ES-I3 (cell line): Measurements from ENCODE around the gene C1D.

ENCODE experiments used
- H3K36me3 ChIP-seq: 2 replicates; pipeline ENCODE4 v1.6.1; 2013; ENCODE audit warnings: mild to moderate bottlenecking, low read length, control low read depth, moderate library complexity; ENCODE audit not compliant: insufficient read depth
- H3K4me1 ChIP-seq: 2 replicates; pipeline ENCODE4 v1.6.1; 2013; ENCODE audit warnings: mild to moderate bottlenecking, control low read depth, low read length; ENCODE audit not compliant: insufficient read depth
- H3K9ac ChIP-seq: 2 replicates; pipeline ENCODE4 v1.6.1; 2013; ENCODE audit warnings: low read depth, mild to moderate bottlenecking, low read length, moderate library complexity
- H3K9me3 ChIP-seq: 2 replicates; pipeline ENCODE4 v1.6.1; 2013; ENCODE audit warnings: mild to moderate bottlenecking, low read length, moderate library complexity; ENCODE audit not compliant: control insufficient read depth, insufficient read depth

The C1D gene

DNA sequence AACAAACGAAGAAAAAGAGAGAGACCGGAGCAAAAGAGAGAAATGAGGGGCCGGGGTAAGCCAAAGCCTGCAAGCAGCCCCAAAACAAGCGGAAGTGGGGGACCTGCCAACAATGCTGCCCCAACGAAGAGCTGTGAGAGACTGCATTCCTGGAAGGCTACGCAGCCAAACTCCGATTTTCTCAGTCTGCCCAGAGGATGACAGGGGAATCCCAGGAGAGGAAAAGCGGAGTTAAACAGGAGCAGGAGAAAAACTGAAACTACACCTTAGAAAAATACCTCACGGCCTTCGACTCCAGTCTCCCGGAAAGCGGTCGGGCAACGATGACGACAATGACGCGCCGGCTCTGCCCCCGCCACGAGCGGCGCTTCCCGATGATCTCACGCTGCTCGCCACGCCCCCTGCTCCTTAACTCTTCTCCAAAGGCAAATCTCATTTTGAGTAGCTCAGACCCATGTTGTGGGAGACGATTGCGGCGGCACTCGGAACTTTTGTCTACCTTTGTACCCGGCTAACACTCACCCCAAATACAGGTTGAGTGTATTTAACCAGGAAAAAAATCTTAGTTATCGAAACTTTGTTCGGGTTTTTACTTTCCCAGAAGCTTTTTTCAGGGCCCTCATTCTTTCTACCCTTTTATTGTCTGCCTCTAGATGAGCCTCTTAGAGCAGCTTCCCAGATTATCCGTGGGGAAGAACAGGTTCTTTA, at the start of gene C1D:
TSS of gene C1D (minus strand) at position 325 of the 708 bp plus-strand sequence. CDS start 15,694 bp downstream, outside the sequence.
- Histone ChIP-seq H3K9me3 (no peaks in the 10 kb centered on the region), H3K4me1 (peaks cover 5% of the 10 kb centered on the region; the same call in 1 of the 2 replicates), H3K9ac (peak within 1 kb of the TSS; percentile 95), H3K36me3 (no peaks in the 10 kb centered on the region)

DNA sequence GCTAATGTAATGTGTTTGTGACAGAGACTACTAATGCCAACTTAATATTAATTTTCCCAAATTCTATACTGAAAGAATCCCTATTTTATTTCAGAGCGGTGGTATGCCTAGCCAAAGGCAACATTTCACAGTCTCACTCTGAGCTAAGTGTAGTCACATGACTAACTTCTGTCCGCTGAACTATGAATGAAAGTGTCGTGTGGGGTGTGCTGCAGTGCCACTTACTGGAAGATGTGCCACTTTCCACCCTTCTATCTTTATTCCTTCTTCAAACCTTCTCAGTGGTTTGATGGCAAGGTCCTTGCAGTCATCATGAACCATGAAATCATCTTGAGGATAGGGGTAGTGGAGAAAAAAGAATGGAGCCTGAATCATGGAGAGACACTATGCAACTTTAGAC, 47.3 kb upstream of the C1D start:
- Histone ChIP-seq H3K4me1 (no peaks in the 10 kb centered on the region), H3K9ac (no peak overlapping the region), H3K36me3 (no peaks in the 10 kb centered on the region), H3K9me3 (no peaks in the 10 kb centered on the region; the same call in 1 of the 2 replicates)

- H3K9ac ChIP-seq: no peak overlapping the region
- H3K36me3 ChIP-seq: no peaks in the 10 kb centered on the region
- no peaks in the 10 kb centered on the region; the same call in 1 of the 2 replicates for H3K9me3 ChIP-seq
- no peaks in the 10 kb centered on the region for H3K4me1 ChIP-seq
These were observed 45.3 kb upstream of the C1D start for GRCh38 chr2:68108120-68108519.

- no peaks in the 10 kb centered on the region; the same call in 1 of the 2 replicates for H3K9me3 ChIP-seq
- H3K4me1 ChIP-seq: no peaks in the 10 kb centered on the region
- H3K9ac ChIP-seq: no peak overlapping the region
- no peaks in the 10 kb centered on the region for H3K36me3 ChIP-seq
These were observed 44.7 kb upstream of the C1D start for GRCh38 chr2:68107475-68107874.

- Histone ChIP-seq H3K4me1 (no peaks in the 10 kb centered on the region), H3K36me3 (no peaks in the 10 kb centered on the region), H3K9ac (no peak overlapping the region), H3K9me3 (no peaks in the 10 kb centered on the region; the same call in 1 of the 2 replicates)
These were observed 41.5 kb upstream of the C1D start for GRCh38 chr2:68104111-68104835.

GRCh38 chr2:68103709-68104055, 40.9 kb upstream of the C1D start:
- no peaks in the 10 kb centered on the region; the same call in 1 of the 2 replicates for H3K9me3 ChIP-seq

DNA sequence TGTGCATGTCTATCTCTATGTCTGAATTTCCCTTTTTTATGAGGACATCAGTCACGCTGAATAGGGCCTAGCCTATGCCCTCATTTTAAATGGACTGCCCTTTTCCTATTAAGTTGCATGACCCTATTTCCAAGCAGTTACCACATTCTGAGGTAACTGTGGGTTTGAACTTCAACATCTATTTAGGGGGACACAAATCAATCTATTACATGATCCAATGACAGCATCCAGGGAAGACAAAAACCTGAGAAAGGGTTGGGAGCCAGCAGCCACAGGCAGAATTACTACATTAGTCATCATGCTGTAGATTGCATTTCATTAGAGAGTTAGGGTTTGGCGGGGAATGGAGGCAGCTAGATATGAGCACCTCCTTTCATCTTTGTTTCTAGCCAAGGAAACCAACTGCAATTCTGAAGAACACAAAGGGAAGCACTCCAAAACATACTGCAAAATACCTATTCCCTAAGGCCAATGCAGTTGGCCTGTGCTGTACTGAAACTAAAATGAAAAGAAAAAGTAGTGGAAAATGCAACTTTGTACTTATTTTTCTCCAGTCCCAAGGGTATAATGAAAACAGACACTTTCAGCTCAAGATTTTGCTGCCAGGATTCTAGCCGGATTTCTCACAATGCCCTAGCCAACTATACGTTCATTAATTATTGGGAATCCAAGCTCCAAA, 40.4 kb upstream of the C1D start:
- Histone ChIP-seq H3K36me3 (no peaks in the 10 kb centered on the region), H3K9me3 (no peaks in the 10 kb centered on the region; the same call in 1 of the 2 replicates), H3K9ac (no peak overlapping the region), H3K4me1 (no peaks in the 10 kb centered on the region)

More at GRCh38 chr2:68103709-68104055, 40.9 kb upstream of the C1D start:
- no peak overlapping the region for H3K9ac ChIP-seq
- no peaks in the 10 kb centered on the region for H3K36me3 ChIP-seq
- H3K4me1 ChIP-seq: no peaks in the 10 kb centered on the region

GRCh38 chr2:68100189-68100588, 37.4 kb upstream of the C1D start:
- no peaks in the 10 kb centered on the region for H3K9me3 ChIP-seq
- H3K9ac ChIP-seq: no peak overlapping the region
- H3K4me1 ChIP-seq: no peaks in the 10 kb centered on the region
- no peaks in the 10 kb centered on the region for H3K36me3 ChIP-seq

DNA sequence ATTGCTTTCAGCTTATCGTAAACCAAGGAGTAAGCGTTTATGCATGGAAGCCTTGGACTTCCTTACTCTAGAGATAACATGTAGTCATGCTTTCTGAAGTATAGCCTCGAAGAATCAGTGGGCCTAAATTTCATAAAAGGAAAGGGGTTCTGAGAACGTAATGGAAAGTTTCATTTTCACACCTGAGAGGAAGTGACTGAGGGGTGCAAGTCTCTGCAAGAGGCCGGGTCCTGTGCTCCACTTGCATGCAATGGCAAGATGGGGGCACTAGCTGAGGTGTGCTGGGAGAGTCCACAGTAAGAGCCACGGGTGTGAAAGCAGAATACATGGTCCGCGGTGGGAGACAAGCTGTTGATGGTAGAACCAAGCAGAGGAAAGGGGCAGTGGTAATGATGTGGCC, 36.5 kb upstream of the C1D start:
- Histone ChIP-seq H3K36me3 (no peaks in the 10 kb centered on the region), H3K9ac (no peak overlapping the region), H3K4me1 (no peaks in the 10 kb centered on the region), H3K9me3 (no peaks in the 10 kb centered on the region)

GRCh38 chr2:68098291-68098797, 35.5 kb upstream of the C1D start:
- H3K4me1 ChIP-seq: no peaks in the 10 kb centered on the region
- no peak overlapping the region for H3K9ac ChIP-seq
- H3K9me3 ChIP-seq: no peaks in the 10 kb centered on the region
- no peaks in the 10 kb centered on the region for H3K36me3 ChIP-seq

DNA sequence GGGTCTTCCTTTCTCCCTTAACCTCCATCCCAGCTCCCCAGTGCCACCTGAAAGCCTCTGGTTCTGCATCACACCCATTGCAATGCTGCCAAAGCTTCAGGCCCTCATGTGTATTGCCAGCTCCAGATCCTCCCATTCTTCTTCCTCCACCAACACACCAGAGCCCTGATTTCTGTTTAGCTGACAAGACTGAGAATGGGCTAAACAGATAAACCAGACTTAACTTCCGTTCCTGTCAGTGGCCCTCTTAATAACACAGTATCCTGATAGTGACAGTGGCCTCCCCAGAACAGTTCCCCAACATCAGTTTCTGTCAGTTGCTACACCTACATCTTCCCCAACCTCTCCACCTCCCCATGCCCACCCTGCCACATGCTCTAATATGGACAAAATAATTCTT, 31.3 kb upstream of the C1D start:
- no peaks in the 10 kb centered on the region for H3K9me3 ChIP-seq
- H3K4me1 ChIP-seq: no peaks in the 10 kb centered on the region
- H3K36me3 ChIP-seq: no peaks in the 10 kb centered on the region
- no peak overlapping the region for H3K9ac ChIP-seq

DNA sequence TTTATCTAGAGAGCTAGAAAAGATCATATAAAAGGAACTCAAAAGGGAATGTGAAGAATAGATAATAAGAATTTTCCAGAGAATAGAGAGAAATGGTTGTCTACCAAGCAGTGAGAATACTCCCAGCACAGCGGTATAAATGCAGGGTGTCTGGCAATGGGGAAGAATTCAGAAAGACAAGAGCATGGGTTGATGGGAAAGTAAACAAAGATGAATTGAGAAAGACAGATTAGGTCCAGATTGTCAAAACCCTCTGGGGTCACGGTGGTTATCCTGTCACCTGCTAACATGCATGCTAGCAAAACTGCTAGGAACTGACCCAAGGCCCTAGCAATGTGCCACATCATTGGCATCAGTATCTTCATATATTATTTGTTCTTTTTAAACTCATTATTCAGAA, 30.8 kb upstream of the C1D start:
- H3K36me3 ChIP-seq: no peaks in the 10 kb centered on the region

DNA sequence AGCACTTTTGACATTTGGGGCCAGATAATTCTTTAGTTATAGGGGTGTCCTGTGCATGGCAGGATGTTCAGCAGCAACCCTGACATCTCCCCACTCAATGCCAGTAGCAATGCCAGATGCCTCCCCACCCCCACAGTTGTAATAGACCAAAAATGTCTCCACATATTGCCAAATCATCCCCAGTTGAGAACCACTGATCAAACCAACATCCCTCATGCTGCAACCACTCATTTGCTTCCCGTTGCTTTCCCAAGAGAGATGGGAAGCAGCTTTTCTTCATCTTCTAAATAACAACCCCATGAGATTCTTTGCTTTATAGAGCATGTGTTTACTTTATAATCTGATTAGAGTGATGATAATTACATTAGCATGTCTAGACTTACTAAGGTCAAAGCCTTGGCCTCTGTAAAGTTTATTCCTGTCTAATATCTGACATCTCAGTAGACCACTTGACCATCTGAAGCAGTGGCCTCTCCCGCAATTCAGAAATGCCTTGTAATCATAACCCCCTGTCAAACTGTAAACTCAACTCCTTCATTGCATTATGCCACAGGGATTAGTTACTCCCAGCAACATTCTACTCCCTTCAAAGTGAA, 28.7 kb upstream of the C1D start:
- Histone ChIP-seq H3K9ac (no peak overlapping the region), H3K36me3 (no peaks in the 10 kb centered on the region), H3K4me1 (peaks cover 5% of the 10 kb centered on the region), H3K9me3 (no peaks in the 10 kb centered on the region)

More for the DNA sequence above, 30.8 kb upstream of the C1D start:
- Histone ChIP-seq H3K4me1 (no peaks in the 10 kb centered on the region), H3K9me3 (no peaks in the 10 kb centered on the region), H3K9ac (no peak overlapping the region)

DNA sequence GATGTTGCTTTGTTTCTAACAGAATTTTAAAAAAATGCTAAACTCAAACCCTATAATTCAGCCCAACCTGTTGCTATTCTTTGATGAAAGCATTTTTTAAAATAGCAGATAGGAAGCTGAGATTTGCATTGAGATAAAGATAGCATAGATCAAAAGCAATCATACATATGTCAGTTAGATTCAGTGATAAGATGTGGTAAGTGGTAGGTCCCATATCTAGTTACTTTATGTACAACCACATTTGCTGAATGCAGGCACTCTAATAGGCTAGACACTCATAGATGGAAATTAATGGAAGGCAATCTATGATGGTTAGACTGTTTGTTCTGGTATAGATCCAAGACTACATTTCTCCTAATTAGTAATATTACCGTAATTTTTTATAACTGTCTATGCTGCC, 27.2 kb upstream of the C1D start:
- Histone ChIP-seq H3K4me1 (peaks cover 5% of the 10 kb centered on the region), H3K9ac (no peak overlapping the region), H3K9me3 (no peaks in the 10 kb centered on the region), H3K36me3 (no peaks in the 10 kb centered on the region)
